Calu3 (cell line): Measurements from ENCODE around the gene ESYT3. TPM values are rescaled to one million over a fixed set of nuclear protein-coding genes. Genes with fewer than 3 reads are reported as not detected.

ENCODE experiments used
- total RNA-seq: library from RNA; stranded (reverse); gene quantifications from 2 replicates; pipeline ENCODE4 v1.2.3, GENCODE V29; 2022

The ESYT3 gene
- total RNA-seq, 1 experiment from 2014 or later: 3.5 TPM

Other genes starting within 250 kb of the ESYT3 start
- gene ARMC8, start 247.3 kb upstream of the ESYT3 start, total RNA-seq: 78.7 and 80.9 TPM in 2 replicates
- not detected in 2 replicates for gene NME9, start 104.8 kb upstream of the ESYT3 start, total RNA-seq
- 12.7 and 13.2 TPM in 2 replicates for gene MRAS, start 86.0 kb upstream of the ESYT3 start, total RNA-seq
- 88.8 and 99.1 TPM in 2 replicates for gene CEP70, start 159.6 kb downstream of the ESYT3 start, total RNA-seq
- 29.2 and 30.4 TPM in 2 replicates for gene FAIM, start 174.2 kb downstream of the ESYT3 start, total RNA-seq